H1 (cell line): ENCODE results near the gene SCN4A. TPM values are rescaled to one million over a fixed set of nuclear protein-coding genes. Genes with fewer than 3 reads are reported as not detected.

ENCODE experiments used
- BRCA1 ChIP-seq: IDR thresholded peaks from 2 replicates; pipeline ENCODE4 v1.6.1; 2012; ENCODE audit warnings: low read depth, low read length, improper control_type of control experiment
- PHF8 ChIP-seq: fragments of 200-600 bp; sonication (generic); conservative IDR thresholded peaks from 2 replicates; pipeline ENCODE4 v1.7.1; 2012; ENCODE audit warnings: low read depth, mild to moderate bottlenecking, inconsistent platforms, low read length, moderate library complexity
- SIX5 ChIP-seq: IDR thresholded peaks from 2 replicates; pipeline ENCODE4 v1.6.1; 2011; ENCODE audit warnings: mild to moderate bottlenecking, low read depth, low read length
- polyA plus RNA-seq, 7 experiments: library from polyadenylated mRNA; depleted of rRNA in 3 of 7; stranded (reverse) in 5 of 7; unstranded in 2 of 7; fragments of >200 nt in 5 of 7; fragments of 200-250 nt in 2 of 7; gene quantifications; 1 replicate in 5 of 7; 2 replicates in 1 of 7; 4 replicates in 1 of 7; pipeline versions ENCODE4 v1.2.1 to v1.2.3, GENCODE V29; 2011 to 2013; ENCODE audit warnings: missing spikeins in 2 of 7, mixed read lengths in 2 of 7
- total RNA-seq: library from RNA; stranded (reverse); fragmentation: NEBNext Ultra II Directional; extraction: Animal tissue kit (Norgen Biotek cat#: 25700); gene quantifications from 2 replicates; pipeline ENCODE4 v1.2.1, GENCODE V29; 2021

The SCN4A gene
- total and polyA plus RNA-seq, 2 of the 8 experiments (the other 6 are each of a cell fraction or from before 2014, with no cell fraction given), result 5.0 to 8.5 TPM

- no peak for TF ChIP-seq SIX5
- TF ChIP-seq BRCA1, result no peak
- no peak for TF ChIP-seq PHF8
These were observed 35.6 kb upstream of the SCN4A start (continued) for GRCh38 chr17:64008346-64008745.
